GM18519 (cell line): ENCODE data around the gene PRKAG2.

ENCODE experiments used
- ATAC-seq: cut with Tn5 transposase; IDR thresholded peaks from one replicate; pipeline ENCODE4 v1.9.1; 2021; ENCODE audit warnings: mild to moderate bottlenecking, moderate library complexity; ENCODE audit not compliant: unreplicated experiment, low FRiP score

The PRKAG2 gene

GRCh38 chr7:151719031-151719896, 157.7 kb downstream of the PRKAG2 start:
- ATAC-seq = no peak

- no peak for ATAC-seq
Measured at GRCh38 chr7:151717918-151718317, 159.0 kb downstream of the PRKAG2 start.

- ATAC-seq = no peak
Measured at GRCh38 chr7:151717415-151717814, 159.5 kb downstream of the PRKAG2 start.

- ATAC-seq = no peak
Measured at GRCh38 chr7:151716323-151716722, 160.6 kb downstream of the PRKAG2 start.

- ATAC-seq = no peak
Measured at GRCh38 chr7:151715666-151716315, 161.1 kb downstream of the PRKAG2 start.

GRCh38 chr7:151714201-151714600, 162.7 kb downstream of the PRKAG2 start:
- ATAC-seq = no peak

GRCh38 chr7:151712810-151713125, 164.1 kb downstream of the PRKAG2 start:
- no peak for ATAC-seq

GRCh38 chr7:151711906-151712809, 164.8 kb downstream of the PRKAG2 start:
- no peak for ATAC-seq

GRCh38 chr7:151711435-151711872, 165.5 kb downstream of the PRKAG2 start:
- ATAC-seq = no peak

- no peak for ATAC-seq
Measured at GRCh38 chr7:151710646-151711434, 166.1 kb downstream of the PRKAG2 start.

GRCh38 chr7:151710121-151710640, 166.7 kb downstream of the PRKAG2 start:
- no peak for ATAC-seq

- ATAC-seq = no peak
Measured at GRCh38 chr7:151709141-151710038, 167.5 kb downstream of the PRKAG2 start.

- ATAC-seq = no peak
Measured at GRCh38 chr7:151708610-151709009, 168.3 kb downstream of the PRKAG2 start.

- no peak for ATAC-seq
Measured at GRCh38 chr7:151707757-151708156, 169.2 kb downstream of the PRKAG2 start.

GRCh38 chr7:151707105-151707469, 169.8 kb downstream of the PRKAG2 start:
- no peak for ATAC-seq

- ATAC-seq = no peak
Measured at GRCh38 chr7:151706277-151707104, 170.4 kb downstream of the PRKAG2 start.

- no peak for ATAC-seq
Measured at GRCh38 chr7:151705636-151706276, 171.2 kb downstream of the PRKAG2 start.
